H1 (cell line): ENCODE results near the gene ANKRD6. TPM values are rescaled to one million over a fixed set of nuclear protein-coding genes. Genes with fewer than 3 reads are reported as not detected.

Source experiments
- SAP30 ChIP-seq: fragments of 300-600 bp; sonication (generic); IDR thresholded peaks from 2 replicates; pipeline ENCODE4 v1.7.1; 2012; ENCODE audit warnings: low read length, moderate library complexity, mild to moderate bottlenecking, inconsistent platforms; ENCODE audit not compliant: insufficient read depth, insufficient replicate concordance
- polyA plus RNA-seq, 7 experiments: library from polyadenylated mRNA; depleted of rRNA in 3 of 7; stranded (reverse) in 5 of 7; unstranded in 2 of 7; fragments of >200 nt in 5 of 7; fragments of 200-250 nt in 2 of 7; gene quantifications; 1 replicate in 5 of 7; 2 replicates in 1 of 7; 4 replicates in 1 of 7; pipeline versions ENCODE4 v1.2.1 to v1.2.3, GENCODE V29; 2011 to 2013; ENCODE audit warnings: missing spikeins in 2 of 7, mixed read lengths in 2 of 7
- total RNA-seq: library from RNA; stranded (reverse); fragmentation: NEBNext Ultra II Directional; extraction: Animal tissue kit (Norgen Biotek cat#: 25700); gene quantifications from 2 replicates; pipeline ENCODE4 v1.2.1, GENCODE V29; 2021

ANKRD6 gene
- total and polyA plus RNA-seq, 2 of the 8 experiments (the other 6 are each of a cell fraction or from before 2014, with no cell fraction given), result 5.9 to 12.8 TPM

DNA sequence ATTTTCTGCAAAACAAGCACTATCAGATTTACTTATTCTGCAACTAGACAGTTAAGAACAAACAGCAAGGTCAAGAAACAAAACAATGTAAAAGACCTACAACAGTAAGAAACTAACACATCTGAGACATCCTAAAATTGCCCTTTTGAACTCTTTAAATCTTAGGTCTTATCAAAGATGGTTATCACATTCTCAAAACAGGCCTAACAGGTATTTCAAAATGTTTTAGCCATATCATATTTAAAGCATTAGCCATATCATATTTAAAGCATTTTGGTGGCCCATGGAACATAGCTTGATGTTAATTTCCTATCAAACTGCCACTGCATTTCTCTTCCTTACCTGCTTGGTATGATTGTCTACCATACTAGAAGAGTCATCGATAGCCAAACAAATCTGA is 216.7 kb downstream of the ANKRD6 start (continued):
- no peak for TF ChIP-seq SAP30
